Astrocyte (in vitro differentiated cells and primary cell): Measurements from ENCODE around the gene NAV2. TPM values are rescaled to one million over a fixed set of nuclear protein-coding genes. Genes with fewer than 3 reads are reported as not detected.
A peak's percentile ranks its signal among the peaks of the same experiment; 100 is the strongest.

Source experiments
- DNase-seq: peaks from one replicate; pipeline ENCODE4 v3.0.0-alpha.2; 2010; ENCODE audit warnings: low read depth
- FAIRE-seq: peaks from 2 replicates; lab custom pipeline; 2011; peaks lifted over from hg19 to GRCh38; lab: Jason Lieb, UNC
- H2AFZ ChIP-seq: 2 replicates; pipeline ENCODE4 v1.6.0; 2012; ENCODE audit warnings: low read depth, low read length, inconsistent platforms
- H3K27ac ChIP-seq: 2 replicates; pipeline ENCODE4 v1.5.1; 2011; ENCODE audit warnings: low read depth, low read length, inconsistent platforms
- H3K27me3 ChIP-seq: 2 replicates; pipeline ENCODE4 v1.6.0; 2011; ENCODE audit warnings: low read length, inconsistent platforms; ENCODE audit not compliant: insufficient read depth
- H3K36me3 ChIP-seq: 2 replicates; pipeline ENCODE4 v1.5.1; 2011; ENCODE audit warnings: low read length, inconsistent platforms; ENCODE audit not compliant: insufficient read depth
- H3K4me1 ChIP-seq: 2 replicates; pipeline ENCODE4 v1.5.1; 2011; ENCODE audit warnings: low read length, inconsistent platforms; ENCODE audit not compliant: insufficient read depth
- H3K4me2 ChIP-seq: 2 replicates; pipeline ENCODE4 v1.6.0; 2012; ENCODE audit warnings: low read length, inconsistent platforms
- H3K4me3 ChIP-seq: 2 replicates; pipeline ENCODE4 v1.5.1; 2011; ENCODE audit warnings: low read depth, mild to moderate bottlenecking, low read length, inconsistent platforms; ENCODE audit not compliant: insufficient read depth
- H3K79me2 ChIP-seq: 2 replicates; pipeline ENCODE4 v1.6.0; 2012; ENCODE audit warnings: mild to moderate bottlenecking, low read length, inconsistent platforms; ENCODE audit not compliant: insufficient read depth
- H3K9ac ChIP-seq: 2 replicates; pipeline ENCODE4 v1.6.0; 2012; ENCODE audit warnings: mild to moderate bottlenecking, low read length, inconsistent platforms
- H3K9me3 ChIP-seq: 2 replicates; pipeline ENCODE4 v1.5.1; 2012; ENCODE audit warnings: low read depth, mild to moderate bottlenecking, low read length, inconsistent platforms; ENCODE audit not compliant: insufficient read depth
- H4K20me1 ChIP-seq: 2 replicates; pipeline ENCODE4 v1.6.0; 2012; ENCODE audit warnings: low read length, inconsistent platforms; ENCODE audit not compliant: insufficient read depth
- H3K27ac Mint-ChIP-seq: one replicate; pipeline ENCODE4 v1.8.0; 2021; ENCODE audit warnings: mild to moderate bottlenecking, mixed read lengths; ENCODE audit not compliant: unreplicated experiment
- H3K27me3 Mint-ChIP-seq: one replicate; pipeline ENCODE4 v1.8.0; 2021; ENCODE audit warnings: low read depth, mixed read lengths; ENCODE audit not compliant: unreplicated experiment
- H3K36me3 Mint-ChIP-seq: one replicate; pipeline ENCODE4 v1.8.0; 2021; ENCODE audit warnings: low read depth, mixed read lengths; ENCODE audit not compliant: unreplicated experiment
- H3K4me1 Mint-ChIP-seq: one replicate; pipeline ENCODE4 v1.8.0; 2021; ENCODE audit warnings: low read depth, mixed read lengths; ENCODE audit not compliant: unreplicated experiment
- H3K4me3 Mint-ChIP-seq: one replicate; pipeline ENCODE4 v1.8.0; 2021; ENCODE audit warnings: mild to moderate bottlenecking, moderate library complexity, mixed read lengths; ENCODE audit not compliant: unreplicated experiment
- H3K9me3 Mint-ChIP-seq: one replicate; pipeline ENCODE4 v1.8.0; 2021; ENCODE audit warnings: mild to moderate bottlenecking, mixed read lengths; ENCODE audit not compliant: unreplicated experiment
- EZH2 ChIP-seq: IDR thresholded peaks from 2 replicates; pipeline ENCODE4 v1.6.1; 2012; ENCODE audit warnings: mild to moderate bottlenecking, low read length, inconsistent platforms; ENCODE audit not compliant: insufficient read depth
- total RNA-seq: library from RNA; stranded (reverse); gene quantifications from 2 replicates; pipeline ENCODE4 v1.2.1, GENCODE V29; 2021
- TF ChIP-seq, protein P1 (sequence below): IDR thresholded peaks from 2 replicates; pipeline ENCODE4 v1.5.1; 2011; ENCODE audit warnings: low read depth, mild to moderate bottlenecking, inconsistent platforms, low read length, moderate library complexity; ENCODE audit not compliant: insufficient read depth

The NAV2 gene
- total RNA-seq, 1 donor from 2014 or later, result 20.6 TPM

DNA sequence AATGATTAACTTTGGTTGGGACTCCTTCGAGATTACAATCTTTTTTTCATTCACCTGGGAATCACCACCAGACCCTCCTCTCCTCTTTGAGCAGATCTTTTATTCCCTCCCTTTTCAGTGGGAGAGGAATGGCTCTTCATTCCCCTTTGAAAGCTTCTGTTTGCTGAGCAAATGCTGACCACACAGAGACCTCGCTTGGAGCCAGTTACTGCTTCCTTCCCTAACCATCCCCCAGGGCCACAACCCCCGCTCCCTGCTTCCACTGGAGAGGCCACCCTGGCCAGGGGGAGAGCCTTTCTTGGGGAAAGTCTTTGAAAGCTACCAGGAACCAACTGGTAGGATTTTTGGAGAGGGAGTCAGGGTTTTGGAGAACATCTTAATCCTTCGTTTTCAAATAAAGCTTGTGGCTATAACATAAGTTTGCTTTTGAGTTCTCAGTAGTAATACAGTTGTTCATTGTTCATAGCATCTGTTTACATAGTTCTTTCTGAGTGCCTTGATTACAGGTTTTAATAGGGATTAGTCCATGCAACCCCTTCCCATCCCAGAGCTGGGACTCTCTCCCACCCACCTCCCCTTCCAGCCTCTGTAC is 309.2 kb downstream of the NAV2 start:
- Histone ChIP-seq H3K79me2 (peaks cover 5% of the 10 kb centered on the region), H3K4me2 (peak overlapping the region; percentile 79), H3K4me1 (peaks cover 10% of the 10 kb centered on the region), H3K4me3 (no peak overlapping the region), H3K27ac (no peak overlapping the region), H3K36me3 (no peaks in the 10 kb centered on the region), H2AFZ (no peak overlapping the region), H3K9me3 (no peaks in the 10 kb centered on the region), H3K27me3 (no peaks in the 10 kb centered on the region), H3K9ac (no peak overlapping the region), H4K20me1 (no peaks in the 10 kb centered on the region)
- DNase-seq (no peak), FAIRE-seq (no peak)
- TF ChIP-seq, protein P1, sequence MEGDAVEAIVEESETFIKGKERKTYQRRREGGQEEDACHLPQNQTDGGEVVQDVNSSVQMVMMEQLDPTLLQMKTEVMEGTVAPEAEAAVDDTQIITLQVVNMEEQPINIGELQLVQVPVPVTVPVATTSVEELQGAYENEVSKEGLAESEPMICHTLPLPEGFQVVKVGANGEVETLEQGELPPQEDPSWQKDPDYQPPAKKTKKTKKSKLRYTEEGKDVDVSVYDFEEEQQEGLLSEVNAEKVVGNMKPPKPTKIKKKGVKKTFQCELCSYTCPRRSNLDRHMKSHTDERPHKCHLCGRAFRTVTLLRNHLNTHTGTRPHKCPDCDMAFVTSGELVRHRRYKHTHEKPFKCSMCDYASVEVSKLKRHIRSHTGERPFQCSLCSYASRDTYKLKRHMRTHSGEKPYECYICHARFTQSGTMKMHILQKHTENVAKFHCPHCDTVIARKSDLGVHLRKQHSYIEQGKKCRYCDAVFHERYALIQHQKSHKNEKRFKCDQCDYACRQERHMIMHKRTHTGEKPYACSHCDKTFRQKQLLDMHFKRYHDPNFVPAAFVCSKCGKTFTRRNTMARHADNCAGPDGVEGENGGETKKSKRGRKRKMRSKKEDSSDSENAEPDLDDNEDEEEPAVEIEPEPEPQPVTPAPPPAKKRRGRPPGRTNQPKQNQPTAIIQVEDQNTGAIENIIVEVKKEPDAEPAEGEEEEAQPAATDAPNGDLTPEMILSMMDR, result no peak
- TF ChIP-seq EZH2, result no peak
- Mint-ChIP-seq H3K27ac (peak overlapping the region; percentile 44), H3K9me3 (peaks cover 2% of the 10 kb centered on the region), H3K4me1 (peaks cover 50% of the 10 kb centered on the region), H3K36me3 (no peaks in the 10 kb centered on the region), H3K4me3 (peak overlapping the region; percentile 93), H3K27me3 (no peaks in the 10 kb centered on the region)

DNA sequence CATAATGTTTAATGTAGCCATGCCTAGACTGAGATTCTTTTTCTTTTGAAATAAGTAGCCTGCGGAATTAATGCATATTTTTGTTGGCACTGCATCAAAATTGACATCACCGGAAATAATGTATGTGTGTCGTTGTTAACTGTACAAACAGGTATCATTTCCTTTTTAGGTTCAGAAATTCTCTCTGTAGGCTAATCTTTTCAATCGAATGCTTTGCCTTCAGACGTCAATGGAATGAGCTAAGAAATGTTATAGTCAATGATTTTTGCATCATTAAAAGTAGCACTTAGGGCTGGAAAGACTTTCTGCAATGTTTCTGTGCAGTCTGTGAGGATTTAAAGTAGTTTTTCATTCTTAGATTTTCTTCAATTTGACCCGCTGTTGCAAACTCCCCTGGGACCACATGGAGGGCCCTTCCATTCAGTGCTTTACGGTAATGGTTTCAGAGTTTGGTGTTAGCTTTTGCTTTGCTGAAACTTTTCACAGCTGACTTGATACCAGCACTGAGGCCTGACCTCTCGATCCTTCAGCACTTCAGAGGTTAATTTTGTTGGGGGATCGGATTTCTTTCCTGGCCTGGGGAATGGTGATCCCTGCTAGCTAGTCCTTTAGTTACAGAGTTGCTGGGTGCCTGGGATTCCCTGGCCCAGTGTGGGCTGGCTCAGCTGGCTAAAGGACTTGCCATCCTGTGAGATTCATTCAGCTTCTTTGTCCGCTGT is 309.9 kb downstream of the NAV2 start:
- H3K9me3 ChIP-seq, result no peaks in the 10 kb centered on the region
- H3K4me3 ChIP-seq, result peak overlapping the region; percentile 32
- no peaks in the 10 kb centered on the region for H3K27me3 ChIP-seq
- H3K36me3 ChIP-seq, result no peaks in the 10 kb centered on the region
- Mint-ChIP-seq H3K4me1 (peaks cover 50% of the 10 kb centered on the region), H3K4me3 (peak overlapping the region; percentile 93), H3K27ac (peak overlapping the region; percentile 94), H3K27me3 (no peaks in the 10 kb centered on the region), H3K36me3 (no peaks in the 10 kb centered on the region), H3K9me3 (peaks cover 2% of the 10 kb centered on the region)
- H4K20me1 ChIP-seq, result no peaks in the 10 kb centered on the region
- DNase-seq (peak; percentile 75), FAIRE-seq (no peak)
- TF ChIP-seq, protein P1, result no peak
- TF ChIP-seq EZH2, result no peak
- H3K27ac ChIP-seq, result peak overlapping the region; percentile 19
- peaks cover 17% of the 10 kb centered on the region for H3K4me1 ChIP-seq
- H3K9ac ChIP-seq, result peak overlapping the region; percentile 56
- H3K79me2 ChIP-seq, result peaks cover 5% of the 10 kb centered on the region
- H2AFZ ChIP-seq, result peak overlapping the region; percentile 25
- H3K4me2 ChIP-seq, result peak overlapping the region; percentile 79

DNA sequence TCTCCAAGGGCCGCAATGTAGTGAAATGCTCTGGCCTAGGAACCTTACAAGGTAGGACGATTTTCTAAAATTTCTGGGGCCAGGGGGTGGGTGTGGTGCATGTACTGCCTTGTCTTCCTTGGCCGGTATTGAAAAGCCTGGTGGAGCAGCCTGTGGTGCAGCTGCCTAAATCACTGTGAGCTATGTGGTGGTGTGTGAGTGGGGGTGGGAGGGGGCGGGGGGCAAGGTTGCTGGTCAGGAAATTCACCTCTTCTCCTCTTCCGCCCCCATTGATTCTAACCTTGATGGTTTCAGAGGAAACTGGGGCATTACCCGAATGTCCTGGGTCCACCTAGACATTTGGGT is 310.4 kb downstream of the NAV2 start:
- no peaks in the 10 kb centered on the region for H3K27me3 Mint-ChIP-seq
- Histone ChIP-seq H3K4me2 (peak overlapping the region; percentile 79), H4K20me1 (no peaks in the 10 kb centered on the region), H3K79me2 (peaks cover 5% of the 10 kb centered on the region), H3K9me3 (no peaks in the 10 kb centered on the region), H3K27me3 (no peaks in the 10 kb centered on the region), H3K36me3 (no peaks in the 10 kb centered on the region), H2AFZ (peak overlapping the region; percentile 25), H3K27ac (peak overlapping the region; percentile 19), H3K4me1 (peaks cover 18% of the 10 kb centered on the region), H3K9ac (peak overlapping the region; percentile 56), H3K4me3 (peak overlapping the region; percentile 32)
- no peaks in the 10 kb centered on the region for H3K9me3 Mint-ChIP-seq
- H3K36me3 Mint-ChIP-seq, result no peaks in the 10 kb centered on the region
- peak overlapping the region; percentile 93 for H3K4me3 Mint-ChIP-seq
- FAIRE-seq (no peak), DNase-seq (no peak)
- peaks cover 52% of the 10 kb centered on the region for H3K4me1 Mint-ChIP-seq
- H3K27ac Mint-ChIP-seq, result peak overlapping the region; percentile 94
- TF ChIP-seq, protein P1, result no peak
- no peak for TF ChIP-seq EZH2
